ENCODE results near the gene WDR93. TPM values are rescaled to one million over a fixed set of nuclear protein-coding genes. Genes with fewer than 3 reads are reported as not detected.

The WDR93 gene
- total and polyA plus RNA-seq, 12 donors: 0.14 to 0.43 (median 0.36) TPM; not detected in 4

DNA sequence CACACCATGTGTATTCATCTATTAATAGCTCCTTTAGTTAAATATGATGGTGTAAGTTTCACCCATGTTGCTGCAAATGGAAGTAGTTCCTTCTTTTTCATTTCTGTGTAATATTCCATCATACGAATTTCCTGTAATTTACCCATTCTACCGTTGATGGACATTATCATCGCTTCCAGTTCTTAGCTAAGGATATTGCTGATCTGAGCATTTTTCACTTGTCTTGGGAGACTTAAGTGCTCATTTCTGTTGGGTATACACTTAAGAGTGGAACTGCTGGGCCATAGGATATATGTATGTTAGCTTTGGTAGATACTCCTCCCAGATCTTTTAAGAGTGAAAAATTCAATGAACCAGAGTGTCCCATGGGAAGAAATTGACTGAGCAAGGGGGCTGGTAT, 22.4 kb upstream of the WDR93 start:
- Histone ChIP-seq H3K4me3 (no peak overlapping the region), H3K27ac (no peak overlapping the region), H3K9me3 (replicated peaks in 1 of 3) (no peaks in the 10 kb centered on the region), H3K36me3 (replicated peaks in 1 of 2) (no peaks in the 10 kb centered on the region), H3K4me1 (replicated peaks in 1 of 2) (peaks cover 8 to 23% of the 10 kb centered on the region in 2 donors), H3K27me3 (no peaks in the 10 kb centered on the region)
- intact Hi-C loops (cut with DNase I): no loop called here
- no peak for DNase-seq
- no peak for TF ChIP-seq CTCF (IDR thresholded peaks at IDR 0.05)
- TF ChIP-seq POLR2A (IDR thresholded peaks at IDR 0.05): no peak
- WGBS, 4 donors: 90 to 99% (median 92%) methylated on average over 3 of the region's 3 CpGs

DNA sequence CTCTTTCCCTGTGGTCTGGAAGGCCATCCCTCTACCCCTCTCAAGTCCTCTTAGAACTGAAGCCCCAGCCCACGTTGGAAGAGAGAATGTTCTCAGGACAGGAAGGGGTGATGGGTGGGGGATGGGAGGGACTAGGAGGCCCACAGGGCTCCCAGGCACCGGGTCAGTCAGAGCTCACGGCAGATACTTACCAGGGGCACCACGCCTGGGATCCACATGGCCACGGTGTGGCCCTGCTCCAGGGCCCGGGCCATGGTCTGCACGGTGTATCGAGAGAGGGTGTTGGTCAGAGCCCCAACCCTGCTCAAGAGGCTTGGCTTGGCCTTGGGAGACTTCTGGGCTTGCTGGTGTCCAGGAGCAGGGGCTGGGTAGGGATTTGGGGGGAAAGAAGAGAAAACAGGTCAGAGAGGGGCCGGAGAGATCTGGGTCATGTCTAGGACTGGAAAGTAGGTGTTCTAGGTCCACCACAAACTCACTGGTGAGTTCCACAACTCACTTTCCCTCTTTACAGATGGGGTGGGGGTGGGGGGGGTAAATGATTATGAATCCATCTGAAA, 21.2 kb upstream of the WDR93 start:
- H3K27me3 ChIP-seq: no peaks in the 10 kb centered on the region
- TF ChIP-seq POLR2A (IDR thresholded peaks at IDR 0.05) (no peak), CTCF (IDR thresholded peaks at IDR 0.05) (no peak)
- H3K4me1 ChIP-seq (replicated peaks in 1 of 2): peaks cover 7 to 19% of the 10 kb centered on the region in 2 donors
- no peaks in the 10 kb centered on the region for H3K9me3 ChIP-seq (replicated peaks in 1 of 3)
- no peak overlapping the region for H3K4me3 ChIP-seq
- 79 to 96% (median 88%) methylated on average over 8 to 9 of the region's 9 CpGs for WGBS, 4 donors
- no peak overlapping the region for H3K27ac ChIP-seq
- intact Hi-C loops (cut with DNase I): no loop called here
- DNase-seq: peak in 1 of 7 donors; percentile 30
- no peaks in the 10 kb centered on the region for H3K36me3 ChIP-seq (replicated peaks in 1 of 2)

- Histone ChIP-seq H3K4me3 (no peak overlapping the region), H3K4me1 (replicated peaks in 1 of 2) (peaks cover 5 to 14% of the 10 kb centered on the region in 2 donors), H3K27me3 (no peaks in the 10 kb centered on the region), H3K9me3 (replicated peaks in 1 of 3) (no peaks in the 10 kb centered on the region), H3K36me3 (replicated peaks in 1 of 2) (no peaks in the 10 kb centered on the region), H3K27ac (no peak overlapping the region)
- TF ChIP-seq CTCF (IDR thresholded peaks at IDR 0.05): no peak
- no peak for TF ChIP-seq POLR2A (IDR thresholded peaks at IDR 0.05)
- WGBS, 4 donors: 90 to 97% (median 94%) methylated on average over 6 to 15 of the region's 15 CpGs
- intact Hi-C loops (cut with DNase I): no loop called here
- DNase-seq: peak in 2 of 7 donors; percentile 20 to 35
These were observed 20.7 kb upstream of the WDR93 start for GRCh38 chr15:89669941-89670340.

DNA sequence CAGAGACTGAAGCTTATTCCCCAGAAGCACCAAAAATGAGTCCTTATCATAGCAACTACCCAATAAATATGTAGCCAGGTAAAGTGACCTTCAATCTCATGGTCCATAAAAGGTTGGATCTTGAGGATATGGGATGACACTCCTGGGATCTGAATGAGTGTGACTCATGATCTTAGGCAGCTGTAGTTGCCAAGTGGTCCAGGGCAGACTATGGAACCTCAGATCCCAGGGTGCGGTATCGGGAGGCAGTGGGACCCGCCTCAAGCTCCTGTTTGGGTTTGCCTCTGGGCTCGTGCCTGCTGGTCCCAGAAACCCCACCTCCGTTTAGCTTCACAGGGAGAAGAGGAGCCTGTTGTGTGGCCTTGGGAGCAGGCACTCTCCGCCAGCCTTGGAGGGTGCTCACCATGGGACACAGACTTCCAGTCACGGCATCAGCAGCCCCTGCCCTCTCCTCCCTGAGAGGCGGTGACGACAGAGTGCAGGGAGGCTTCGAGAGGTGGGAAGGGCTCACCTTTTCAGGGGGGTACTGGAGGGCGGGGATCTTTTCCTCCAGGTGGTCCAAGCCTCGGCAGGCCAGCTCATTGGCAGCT, 19.5 kb upstream of the WDR93 start:
- Histone ChIP-seq H3K27ac (no peak overlapping the region), H3K9me3 (replicated peaks in 1 of 3) (no peaks in the 10 kb centered on the region), H3K4me3 (no peak overlapping the region), H3K4me1 (replicated peaks in 1 of 2) (peaks cover 0 to 10% of the 10 kb centered on the region in 2 donors), H3K36me3 (replicated peaks in 1 of 2) (no peaks in the 10 kb centered on the region), H3K27me3 (no peaks in the 10 kb centered on the region)
- TF ChIP-seq POLR2A (IDR thresholded peaks at IDR 0.05) (no peak), CTCF (IDR thresholded peaks at IDR 0.05) (no peak)
- intact Hi-C loops (cut with DNase I): no loop called here
- WGBS, 4 donors: 72 to 93% (median 84%) methylated on average over 2 to 12 of the region's 12 CpGs
- DNase-seq: peak in 2 of 7 donors; percentile 16 to 45

Data from adrenal gland (tissue), 12 donors.